Type B pancreatic cell (in vitro differentiated cells): ENCODE data around the gene CEBPG. TPM values are rescaled to one million over a fixed set of nuclear protein-coding genes. Genes with fewer than 3 reads are reported as not detected.

ENCODE experiments used
- DNase-seq: peaks from one replicate; pipeline ENCODE4 v3.0.0; 2021; ENCODE audit warnings: mixed read lengths; ENCODE audit not compliant: unreplicated experiment; ENCODE audit errors: extremely low spot score
- H3K27ac Mint-ChIP-seq: 2 replicates; pipeline ENCODE4 v1.8.0; 2021; ENCODE audit warnings: mild to moderate bottlenecking, mixed read lengths
- H3K27me3 Mint-ChIP-seq: 2 replicates; pipeline ENCODE4 v1.8.0; 2021; ENCODE audit warnings: mixed read lengths
- H3K36me3 Mint-ChIP-seq: 2 replicates; pipeline ENCODE4 v1.8.0; 2021; ENCODE audit warnings: mixed read lengths
- H3K4me1 Mint-ChIP-seq: one replicate; pipeline ENCODE4 v1.8.0; 2021; ENCODE audit warnings: mixed read lengths; ENCODE audit not compliant: unreplicated experiment
- H3K4me3 Mint-ChIP-seq: 2 replicates; pipeline ENCODE4 v1.8.0; 2021; ENCODE audit warnings: mild to moderate bottlenecking, mixed read lengths
- H3K9me3 Mint-ChIP-seq: 2 replicates; pipeline ENCODE4 v1.8.0; 2021; ENCODE audit warnings: mixed read lengths
- total RNA-seq: library from RNA; stranded (reverse); gene quantifications from 2 replicates; pipeline ENCODE4 v1.2.1, GENCODE V29; 2021; ENCODE audit warnings: low replicate concordance
- TF ChIP-seq, protein P1 (sequence below): fragments of 200-600 bp; sonication (generic); conservative IDR thresholded peaks from 2 replicates; pipeline ENCODE4 v1.5.0; 2021; ENCODE audit warnings: antibody characterized with exemption, mild to moderate bottlenecking

The CEBPG gene
- total RNA-seq, 1 donor from 2014 or later: 30.1 TPM

DNA sequence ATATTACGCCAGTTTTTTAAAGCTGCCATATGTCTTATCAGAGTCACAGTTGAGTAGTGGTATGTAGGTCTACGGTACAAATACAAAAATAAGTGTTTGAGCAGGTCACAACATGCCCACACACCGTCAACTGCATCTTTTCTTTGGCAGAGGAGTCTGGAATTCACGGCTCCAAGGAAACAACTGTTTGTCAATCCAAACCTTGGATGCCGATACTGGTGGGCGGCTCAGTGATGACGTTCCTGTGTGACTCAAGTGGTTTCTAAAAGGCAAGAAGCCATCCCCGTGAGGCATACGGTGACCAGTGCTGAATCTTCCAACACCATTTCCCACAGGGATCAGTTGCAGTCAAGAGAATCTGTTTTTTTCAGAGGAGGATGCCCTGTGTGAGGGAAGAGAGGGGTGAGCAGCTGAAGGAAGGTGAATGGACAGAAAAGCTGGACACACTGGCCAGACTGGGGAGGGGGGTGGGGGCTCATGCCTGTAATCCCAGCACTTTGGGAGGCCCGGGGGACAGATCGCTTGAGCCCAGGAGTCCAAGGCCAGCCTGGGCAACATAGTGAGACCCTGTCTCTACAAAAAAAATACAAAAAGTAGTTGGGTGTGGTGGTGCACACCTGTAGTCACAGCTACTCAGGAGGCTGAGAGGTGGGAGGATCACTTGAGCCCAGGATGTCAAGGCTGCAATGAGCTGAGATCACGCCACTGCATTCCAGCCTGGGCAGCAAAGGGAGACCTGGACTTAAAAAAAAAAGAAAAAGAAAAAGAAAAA, 22.8 kb upstream of the CEBPG start:
- TF ChIP-seq, protein P1, sequence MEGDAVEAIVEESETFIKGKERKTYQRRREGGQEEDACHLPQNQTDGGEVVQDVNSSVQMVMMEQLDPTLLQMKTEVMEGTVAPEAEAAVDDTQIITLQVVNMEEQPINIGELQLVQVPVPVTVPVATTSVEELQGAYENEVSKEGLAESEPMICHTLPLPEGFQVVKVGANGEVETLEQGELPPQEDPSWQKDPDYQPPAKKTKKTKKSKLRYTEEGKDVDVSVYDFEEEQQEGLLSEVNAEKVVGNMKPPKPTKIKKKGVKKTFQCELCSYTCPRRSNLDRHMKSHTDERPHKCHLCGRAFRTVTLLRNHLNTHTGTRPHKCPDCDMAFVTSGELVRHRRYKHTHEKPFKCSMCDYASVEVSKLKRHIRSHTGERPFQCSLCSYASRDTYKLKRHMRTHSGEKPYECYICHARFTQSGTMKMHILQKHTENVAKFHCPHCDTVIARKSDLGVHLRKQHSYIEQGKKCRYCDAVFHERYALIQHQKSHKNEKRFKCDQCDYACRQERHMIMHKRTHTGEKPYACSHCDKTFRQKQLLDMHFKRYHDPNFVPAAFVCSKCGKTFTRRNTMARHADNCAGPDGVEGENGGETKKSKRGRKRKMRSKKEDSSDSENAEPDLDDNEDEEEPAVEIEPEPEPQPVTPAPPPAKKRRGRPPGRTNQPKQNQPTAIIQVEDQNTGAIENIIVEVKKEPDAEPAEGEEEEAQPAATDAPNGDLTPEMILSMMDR: no peak
- H3K4me3 Mint-ChIP-seq: no peak overlapping the region
- peak overlapping the region; percentile 89 for H3K27ac Mint-ChIP-seq
- DNase-seq: no peak
- H3K4me1 Mint-ChIP-seq: no peaks in the 10 kb centered on the region
- peaks cover 19% of the 10 kb centered on the region for H3K27me3 Mint-ChIP-seq
- peaks cover 5% of the 10 kb centered on the region for H3K9me3 Mint-ChIP-seq
- H3K36me3 Mint-ChIP-seq: no peaks in the 10 kb centered on the region

DNA sequence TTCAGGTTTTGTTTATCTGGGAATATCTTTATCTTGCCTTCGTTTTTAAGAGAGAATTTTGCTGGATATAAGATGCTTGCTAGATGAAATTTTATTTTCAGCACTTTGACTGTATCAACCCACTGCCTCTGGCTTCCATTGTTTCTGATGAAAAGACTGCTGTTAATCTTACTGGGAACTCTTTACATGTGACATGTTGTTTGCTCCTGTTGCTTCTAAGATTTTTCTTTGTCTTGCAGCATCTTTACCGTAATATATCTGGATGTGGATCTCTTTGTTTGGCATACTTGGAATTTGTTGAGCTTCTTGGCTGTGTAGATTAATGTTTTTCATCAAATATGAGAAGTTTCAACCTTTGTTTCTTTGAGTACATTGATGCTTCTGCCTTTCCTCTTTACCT, 18.0 kb upstream of the CEBPG start:
- Mint-ChIP-seq H3K4me3 (no peak overlapping the region), H3K36me3 (no peaks in the 10 kb centered on the region), H3K9me3 (peaks cover 8% of the 10 kb centered on the region), H3K27ac (no peak overlapping the region), H3K27me3 (peaks cover 7% of the 10 kb centered on the region), H3K4me1 (no peaks in the 10 kb centered on the region)
- no peak for DNase-seq
- TF ChIP-seq, protein P1: no peak

DNA sequence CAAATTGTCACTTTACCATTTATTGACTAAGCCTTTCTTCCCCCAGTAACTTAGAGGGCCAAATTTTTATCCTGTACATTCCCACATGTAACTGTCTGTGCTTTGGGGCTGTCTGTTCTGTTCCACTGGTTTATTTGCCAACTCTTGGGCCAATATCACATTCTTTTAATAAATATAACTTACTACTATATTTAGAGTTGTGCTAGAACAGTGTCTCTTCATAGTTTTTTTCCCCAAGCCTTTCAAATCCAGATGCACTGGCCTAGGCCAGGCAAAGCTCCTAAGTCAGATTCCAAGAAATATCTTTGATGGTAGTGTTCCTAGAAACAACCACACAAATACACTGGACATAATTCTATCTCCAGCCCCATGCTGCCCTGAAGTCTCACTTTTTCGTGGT, 16.0 kb upstream of the CEBPG start:
- no peak for DNase-seq
- Mint-ChIP-seq H3K36me3 (no peaks in the 10 kb centered on the region), H3K27ac (no peak overlapping the region), H3K9me3 (peaks cover 8% of the 10 kb centered on the region), H3K4me3 (no peak overlapping the region), H3K27me3 (peaks cover 10% of the 10 kb centered on the region), H3K4me1 (no peaks in the 10 kb centered on the region)
- TF ChIP-seq, protein P1: no peak

DNA sequence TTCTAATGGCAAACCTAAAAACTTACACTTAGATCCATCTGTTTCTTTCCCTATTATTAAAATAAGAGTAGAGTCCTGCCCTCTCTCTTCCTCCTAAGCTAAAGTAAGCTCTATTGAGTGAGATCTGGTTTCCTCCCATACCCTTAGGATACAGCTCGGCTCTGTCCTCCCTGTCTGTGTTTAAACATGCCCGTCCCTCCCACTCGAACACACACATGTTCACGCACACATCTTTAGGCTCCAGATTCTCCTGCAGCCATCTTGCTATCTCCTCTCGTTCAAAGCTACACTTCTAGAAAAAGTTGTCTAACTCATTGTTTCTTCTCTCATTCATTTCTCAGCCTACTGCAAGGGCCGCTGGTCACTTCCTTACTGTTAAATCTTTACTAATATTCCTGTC, 15.1 kb upstream of the CEBPG start:
- Mint-ChIP-seq H3K4me1 (no peaks in the 10 kb centered on the region), H3K9me3 (peaks cover 8% of the 10 kb centered on the region), H3K4me3 (no peak overlapping the region), H3K27me3 (peaks cover 12% of the 10 kb centered on the region), H3K36me3 (no peaks in the 10 kb centered on the region), H3K27ac (no peak overlapping the region)
- no peak for DNase-seq
- TF ChIP-seq, protein P1: no peak

DNA sequence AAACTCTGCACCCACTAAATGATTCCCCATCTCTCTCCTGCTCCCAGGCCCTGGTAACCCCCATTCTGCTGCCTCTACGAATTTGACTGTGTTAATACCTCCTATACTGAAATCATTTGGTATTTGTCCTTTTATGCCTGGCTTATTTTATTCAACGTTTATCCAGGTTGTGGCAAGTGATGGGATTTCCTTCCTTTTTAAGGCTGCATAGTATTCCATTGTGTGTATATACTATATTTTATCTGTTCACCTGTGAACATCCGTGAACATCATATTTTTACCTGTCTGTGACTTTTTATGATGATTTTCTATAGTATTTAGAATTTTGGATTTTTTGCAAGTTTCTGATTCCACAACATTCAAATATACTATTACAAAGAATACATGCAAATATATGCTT, 13.9 kb upstream of the CEBPG start:
- peaks cover 8% of the 10 kb centered on the region for H3K9me3 Mint-ChIP-seq
- DNase-seq: no peak

More for the DNA sequence above, 13.9 kb upstream of the CEBPG start:
- no peak overlapping the region for H3K27ac Mint-ChIP-seq
- H3K4me1 Mint-ChIP-seq: no peaks in the 10 kb centered on the region
- H3K36me3 Mint-ChIP-seq: no peaks in the 10 kb centered on the region
- peaks cover 22% of the 10 kb centered on the region for H3K27me3 Mint-ChIP-seq
- TF ChIP-seq, protein P1: no peak
- no peak overlapping the region for H3K4me3 Mint-ChIP-seq
